GM20431 (cell line): ENCODE data around the gene SEMA4G.

Experiments used
- in situ Hi-C: fragments of 300-500 bp; cut with MseI, MboI; formaldehyde crosslinking; loops from one replicate; pipeline ENCODE4 v1.15.0; 2020; ENCODE audit warnings: low sequenced_read_pairs; ENCODE audit not compliant: unreplicated experiment

The SEMA4G gene

GRCh38 chr10:101005361-101005760 is 36.1 kb downstream of the SEMA4G start:
- in situ Hi-C loops, result no loop called here

- in situ Hi-C loops, result no loop called here
Observed at GRCh38 chr10:101005869-101006567, 36.7 kb downstream of the SEMA4G start.

DNA sequence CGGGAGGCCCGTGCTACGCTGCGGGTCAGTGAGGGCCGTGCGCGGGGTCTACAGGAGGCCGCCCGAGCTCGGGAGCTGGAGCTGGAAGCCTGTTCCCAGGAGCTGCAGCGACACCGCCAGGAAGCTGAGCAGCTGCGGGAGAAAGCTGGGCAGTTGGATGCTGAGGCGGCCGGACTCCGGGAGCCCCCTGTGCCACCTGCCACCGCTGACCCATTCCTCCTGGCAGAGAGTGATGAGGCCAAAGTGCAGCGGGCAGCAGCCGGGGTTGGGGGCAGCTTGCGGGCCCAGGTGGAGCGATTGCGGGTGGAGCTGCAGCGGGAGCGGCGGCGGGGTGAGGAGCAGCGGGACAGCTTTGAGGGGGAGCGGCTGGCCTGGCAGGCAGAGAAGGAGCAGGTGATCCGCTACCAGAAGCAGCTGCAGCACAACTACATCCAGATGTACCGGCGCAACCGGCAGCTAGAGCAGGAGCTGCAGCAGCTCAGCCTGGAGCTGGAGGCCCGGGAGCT is 37.3 kb downstream of the SEMA4G start:
- in situ Hi-C loops, result no loop called here

GRCh38 chr10:101007099-101007711 is 37.9 kb downstream of the SEMA4G start:
- in situ Hi-C loops, result no loop called here

GRCh38 chr10:101007915-101008822 is 38.9 kb downstream of the SEMA4G start:
- in situ Hi-C loops, result no loop called here

GRCh38 chr10:101008823-101009423 is 39.6 kb downstream of the SEMA4G start:
- in situ Hi-C loops, result no loop called here

- in situ Hi-C loops, result no loop called here
Observed at GRCh38 chr10:101010329-101010728, 41.0 kb downstream of the SEMA4G start.

DNA sequence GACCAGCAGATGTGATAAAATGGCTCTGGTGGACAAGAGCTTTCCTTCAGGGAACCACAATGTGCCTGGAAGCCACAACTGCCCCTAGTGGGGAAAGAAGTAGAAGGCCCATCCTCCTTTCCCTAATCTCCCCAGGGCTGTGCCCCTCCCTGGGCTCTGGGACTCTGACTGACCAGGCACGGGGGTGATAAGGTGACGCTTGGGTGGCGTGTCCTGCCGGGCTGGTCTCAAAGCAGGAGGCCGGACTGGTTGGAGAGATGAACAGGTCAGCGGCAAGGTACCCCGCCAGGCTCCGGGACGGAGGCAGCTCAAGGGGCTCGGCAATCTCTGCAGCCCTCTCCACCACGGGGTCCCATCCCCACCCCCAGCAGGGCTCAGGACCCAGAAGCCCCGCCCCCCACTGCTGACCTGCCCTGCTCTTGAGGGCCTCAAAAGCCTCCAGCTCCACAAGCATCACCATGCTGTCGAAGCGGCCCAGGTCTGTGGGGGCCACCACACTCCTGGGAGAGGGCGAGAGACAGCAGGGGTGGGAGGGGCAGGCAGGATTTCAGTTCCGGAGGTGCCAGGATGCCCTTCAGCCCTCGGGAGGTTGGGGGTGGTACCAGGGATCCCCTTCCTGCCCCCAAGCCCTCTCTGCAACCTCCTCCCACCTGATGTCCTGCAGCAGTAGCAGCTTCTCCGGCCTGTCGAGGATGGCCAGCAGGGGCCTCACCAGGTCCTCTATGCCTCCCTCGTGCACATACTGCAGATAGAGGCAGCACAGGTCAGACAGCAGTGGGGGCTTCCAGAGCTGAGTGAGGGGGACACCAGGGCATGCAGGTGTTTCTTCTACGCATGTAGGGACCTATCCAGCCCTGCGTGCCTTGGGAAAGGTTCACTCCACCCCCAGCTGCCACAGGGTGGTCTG is 42.5 kb downstream of the SEMA4G start:
- in situ Hi-C loops, result no loop called here

GRCh38 chr10:101012525-101013364 is 43.4 kb downstream of the SEMA4G start:
- in situ Hi-C loops, result no loop called here

DNA sequence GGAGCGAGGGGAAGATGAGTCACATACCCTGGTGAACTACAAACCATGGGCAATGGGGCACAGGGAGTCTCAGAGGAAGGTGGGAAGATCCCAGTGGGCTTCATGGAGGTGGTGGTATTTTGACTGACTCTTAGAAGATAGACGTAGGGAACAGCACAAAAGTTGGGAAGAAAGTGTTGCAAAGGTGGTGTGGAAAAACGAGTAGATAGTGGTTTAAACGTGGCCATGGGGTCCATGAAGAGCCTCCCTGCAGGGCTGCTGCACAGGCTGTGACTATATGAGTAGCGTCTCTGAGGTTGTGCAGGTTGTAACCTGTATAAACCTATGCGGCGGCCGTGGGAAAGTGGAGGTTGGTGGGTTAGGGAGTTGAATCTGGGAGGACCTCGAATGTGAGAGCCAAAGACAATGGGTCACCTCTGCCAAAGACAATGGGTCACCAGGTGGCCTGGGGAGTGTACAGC is 44.1 kb downstream of the SEMA4G start:
- in situ Hi-C loops, result no loop called here

DNA sequence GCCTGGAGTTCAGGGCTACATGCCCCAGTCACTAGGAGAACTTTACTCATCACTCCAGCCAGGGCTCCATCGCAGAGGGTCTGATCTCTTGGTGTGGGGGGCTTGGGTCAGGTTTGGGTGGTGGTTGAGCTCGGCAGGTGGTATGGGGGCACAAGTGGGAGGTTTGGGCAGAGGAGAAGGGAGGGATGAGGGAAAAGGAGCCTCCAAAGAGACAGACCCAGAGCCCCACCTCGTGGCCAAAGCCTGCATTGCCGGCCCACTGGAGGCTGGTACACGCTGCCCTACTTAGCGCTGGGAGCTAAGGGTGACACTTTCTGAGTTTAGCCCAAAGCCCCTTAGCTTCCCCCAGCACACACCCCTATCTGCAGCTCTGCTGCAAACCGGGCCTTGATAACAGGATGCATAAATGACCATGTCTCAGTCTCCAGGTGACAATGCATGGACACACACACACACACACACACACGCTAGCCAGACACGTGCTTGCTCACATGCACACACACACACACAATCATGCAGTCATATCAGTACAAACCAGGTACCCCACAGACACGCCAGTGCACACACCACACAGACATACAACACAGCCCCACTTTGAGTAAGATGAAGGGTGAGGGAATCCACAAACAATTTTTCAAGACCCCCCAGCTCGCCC is 45.1 kb downstream of the SEMA4G start:
- in situ Hi-C loops, result no loop called here

- in situ Hi-C loops, result no loop called here
Observed at GRCh38 chr10:101014966-101015581, 45.8 kb downstream of the SEMA4G start.

DNA sequence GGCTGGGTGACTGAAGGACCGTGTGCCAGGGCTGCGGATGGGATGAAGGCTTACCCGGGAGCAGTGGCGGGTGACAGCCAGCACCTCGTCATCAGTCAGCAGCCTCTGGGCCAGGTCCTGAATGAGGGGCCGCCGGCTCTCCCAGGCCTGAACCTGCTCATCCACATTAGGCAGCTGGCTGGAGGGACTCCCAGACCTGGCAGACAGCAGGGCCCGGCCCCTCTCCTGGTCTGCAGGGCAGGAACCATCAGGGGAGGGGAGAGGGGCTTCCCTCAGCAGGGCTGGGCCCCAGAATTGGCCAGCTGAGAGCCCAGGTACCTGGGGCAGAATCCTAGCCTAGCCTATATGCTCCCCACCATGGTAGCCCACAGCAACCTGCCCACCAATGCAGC is 46.3 kb downstream of the SEMA4G start:
- in situ Hi-C loops, result no loop called here

- in situ Hi-C loops, result no loop called here
Observed at GRCh38 chr10:101016814-101017213, 47.5 kb downstream of the SEMA4G start.

GRCh38 chr10:101018118-101018599 is 48.9 kb downstream of the SEMA4G start:
- in situ Hi-C loops, result no loop called here

- in situ Hi-C loops, result no loop called here
Observed at GRCh38 chr10:101018600-101019439, 49.5 kb downstream of the SEMA4G start.
